ENCODE measurements around the gene PLCZ1. TPM values are rescaled to one million over a fixed set of nuclear protein-coding genes. Genes with fewer than 3 reads are reported as not detected.
A peak's percentile ranks its signal among the peaks of the same experiment; 100 is the strongest.
"Not testable (repeated sequence)": the region's sequence is repeated elsewhere in the genome, so short reads cannot be mapped to it uniquely, and the experiment has no call there.

The PLCZ1 gene
- total and polyA plus RNA-seq, 12 donors, result not detected

DNA sequence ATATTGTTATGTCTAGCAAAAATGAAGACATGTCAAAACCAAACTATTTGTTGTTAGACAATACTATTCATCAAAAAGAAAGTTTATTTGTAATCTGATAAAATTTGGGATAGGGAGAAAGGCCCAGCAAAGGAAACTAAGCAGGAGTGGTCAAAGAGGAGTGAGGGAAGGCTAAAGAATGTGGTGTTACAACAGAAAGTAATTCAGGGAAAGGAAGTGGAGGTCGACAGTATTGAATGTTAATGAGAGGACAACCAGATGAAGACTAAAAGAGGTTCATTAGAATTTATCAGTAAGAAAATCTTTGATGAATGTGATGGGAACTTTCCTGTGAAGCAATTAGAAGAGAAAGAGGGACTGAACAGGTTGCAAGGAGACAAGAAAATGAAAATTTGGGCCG is 33.9 kb downstream of the PLCZ1 start:
- intact Hi-C loops (cut with DNase I), result no loop called here
- TF ChIP-seq POLR2A (IDR thresholded peaks at IDR 0.05), result no peak
- no peak for TF ChIP-seq CTCF (IDR thresholded peaks at IDR 0.05)

GRCh38 chr12:18703321-18703720 is 34.5 kb downstream of the PLCZ1 start:
- Histone ChIP-seq H3K4me3 (no peak overlapping the region), H3K27me3 (no peaks in the 10 kb centered on the region), H3K36me3 (replicated peaks in 1 of 2) (no peaks in the 10 kb centered on the region), H3K27ac (no peak overlapping the region), H3K9me3 (replicated peaks in 1 of 3) (no peaks in the 10 kb centered on the region), H3K4me1 (replicated peaks in 1 of 2) (peaks cover 0 to 5% of the 10 kb centered on the region in 2 donors)
- TF ChIP-seq CTCF (IDR thresholded peaks at IDR 0.05) (no peak), POLR2A (IDR thresholded peaks at IDR 0.05) (no peak)
- DNase-seq, result no peak
- intact Hi-C loops (cut with DNase I), result no loop called here
- WGBS, 4 donors, result 46 to 64% (median 64%) methylated on average over 2 of the region's 2 CpGs

More for the DNA sequence above, 33.9 kb downstream of the PLCZ1 start:
- Histone ChIP-seq H3K27me3 (no peaks in the 10 kb centered on the region), H3K9me3 (replicated peaks in 1 of 3) (no peaks in the 10 kb centered on the region), H3K27ac (no peak overlapping the region), H3K4me1 (replicated peaks in 1 of 2) (peaks cover 0 to 5% of the 10 kb centered on the region in 2 donors), H3K36me3 (replicated peaks in 1 of 2) (no peaks in the 10 kb centered on the region), H3K4me3 (no peak overlapping the region)
- DNase-seq, result no peak
- WGBS, 4 donors, result 67 to 94% (median 82%) methylated on average over 2 of the region's 2 CpGs

GRCh38 chr12:18700271-18700670 is 37.5 kb downstream of the PLCZ1 start:
- no peaks in the 10 kb centered on the region for H3K27me3 ChIP-seq
- intact Hi-C loops (cut with DNase I), result no loop called here
- no peak overlapping the region for H3K27ac ChIP-seq
- H3K4me3 ChIP-seq, result no peak overlapping the region
- H3K36me3 ChIP-seq (replicated peaks in 1 of 2), result no peaks in the 10 kb centered on the region
- H3K9me3 ChIP-seq (replicated peaks in 1 of 3), result no peaks in the 10 kb centered on the region
- peak in 6 of 7 donors; percentile 19 to 72 (median 64) for DNase-seq
- 57 to 75% (median 65%) methylated on average over 3 of the region's 3 CpGs for WGBS, 4 donors
- peaks cover 0 to 5% of the 10 kb centered on the region in 2 donors for H3K4me1 ChIP-seq (replicated peaks in 1 of 2)
- TF ChIP-seq POLR2A (IDR thresholded peaks at IDR 0.05) (no peak), CTCF (IDR thresholded peaks at IDR 0.05) (no peak)

DNA sequence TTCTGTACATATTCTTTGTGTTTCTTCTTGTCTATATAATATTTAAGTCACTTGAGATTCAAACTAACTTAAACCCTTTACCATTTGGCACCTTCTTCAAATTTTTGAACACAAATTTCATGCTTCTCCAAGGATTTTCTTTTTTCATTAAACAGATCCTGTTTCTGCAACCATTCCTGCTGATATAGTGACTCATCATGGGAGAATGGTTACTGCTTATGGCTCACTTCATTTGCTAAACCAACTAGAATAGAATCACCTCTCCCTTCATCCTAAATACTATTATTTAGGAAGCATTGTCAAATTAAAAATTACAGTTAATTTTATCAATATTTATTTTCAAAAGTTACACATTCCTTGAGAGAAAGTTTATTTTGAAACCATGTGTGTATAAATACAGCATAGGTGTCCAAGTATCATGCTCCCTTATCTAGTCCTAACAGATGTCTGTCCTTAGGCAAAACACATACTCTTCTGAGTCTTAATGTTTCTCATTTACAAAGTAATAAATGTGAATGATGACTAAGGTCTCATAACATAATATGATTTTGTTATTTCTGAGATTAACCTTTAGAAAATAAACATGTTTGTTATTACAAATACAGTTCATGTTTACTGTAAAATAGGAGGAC is 40.7 kb downstream of the PLCZ1 start:
- H3K36me3 ChIP-seq (replicated peaks in 1 of 2), result no peaks in the 10 kb centered on the region
- no peak for DNase-seq
- H3K27me3 ChIP-seq, result no peaks in the 10 kb centered on the region
- H3K9me3 ChIP-seq (replicated peaks in 1 of 3), result no peaks in the 10 kb centered on the region
- no peak overlapping the region for H3K27ac ChIP-seq
- no peak overlapping the region for H3K4me3 ChIP-seq
- TF ChIP-seq POLR2A (IDR thresholded peaks at IDR 0.05) (no peak), CTCF (IDR thresholded peaks at IDR 0.05) (no peak)
- peaks cover 0 to 5% of the 10 kb centered on the region in 2 donors for H3K4me1 ChIP-seq (replicated peaks in 1 of 2)
- intact Hi-C loops (cut with DNase I), result no loop called here

DNA sequence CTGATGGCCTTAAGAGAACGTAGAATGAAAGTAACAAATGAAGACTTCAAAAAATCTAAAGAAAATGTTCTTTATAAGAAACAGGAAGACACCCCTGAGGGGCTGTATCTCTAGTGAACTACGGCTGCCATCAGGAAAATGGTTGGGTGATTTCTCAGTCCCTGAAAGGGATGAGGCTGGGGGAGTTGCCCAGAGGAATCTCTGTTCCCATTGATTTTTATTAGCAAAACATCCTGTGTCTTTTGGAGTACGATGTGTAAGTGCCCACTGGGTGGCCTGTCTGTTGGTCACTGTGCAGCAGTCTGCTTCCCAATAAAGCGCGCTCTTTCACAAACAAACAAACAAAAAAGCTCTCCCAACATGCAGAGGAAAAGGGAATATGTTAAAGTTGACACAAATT is 43.8 kb downstream of the PLCZ1 start:
- H3K27me3 ChIP-seq; H3K9me3 ChIP-seq (replicated peaks in 1 of 3); H3K36me3 ChIP-seq (replicated peaks in 1 of 2); H3K4me1 ChIP-seq (replicated peaks in 1 of 2); DNase-seq; H3K27ac ChIP-seq; intact Hi-C loops (cut with DNase I); H3K4me3 ChIP-seq: not testable (repeated sequence)
- 83 to 87% (median 85%) methylated on average over 5 of the region's 5 CpGs for WGBS, 4 donors

Measured in adrenal gland (tissue), 12 donors.